Stimulated activated CD4-positive, alpha-beta T cell treated with anti-CD3 and anti-CD28 coated beads, Interleukin-4, amount 100 ng/mL, for 4 hours (primary cell): ENCODE results near the gene PSAPL1.

ENCODE experiments used
- DNase-seq, 2 experiments: peaks; one replicate each; pipeline ENCODE4 v3.0.0-alpha.2; 2020

PSAPL1 gene

GRCh38 chr4:7416745-7417432 lies 17.8 kb downstream of the PSAPL1 start:
- no peak for DNase-seq

DNA sequence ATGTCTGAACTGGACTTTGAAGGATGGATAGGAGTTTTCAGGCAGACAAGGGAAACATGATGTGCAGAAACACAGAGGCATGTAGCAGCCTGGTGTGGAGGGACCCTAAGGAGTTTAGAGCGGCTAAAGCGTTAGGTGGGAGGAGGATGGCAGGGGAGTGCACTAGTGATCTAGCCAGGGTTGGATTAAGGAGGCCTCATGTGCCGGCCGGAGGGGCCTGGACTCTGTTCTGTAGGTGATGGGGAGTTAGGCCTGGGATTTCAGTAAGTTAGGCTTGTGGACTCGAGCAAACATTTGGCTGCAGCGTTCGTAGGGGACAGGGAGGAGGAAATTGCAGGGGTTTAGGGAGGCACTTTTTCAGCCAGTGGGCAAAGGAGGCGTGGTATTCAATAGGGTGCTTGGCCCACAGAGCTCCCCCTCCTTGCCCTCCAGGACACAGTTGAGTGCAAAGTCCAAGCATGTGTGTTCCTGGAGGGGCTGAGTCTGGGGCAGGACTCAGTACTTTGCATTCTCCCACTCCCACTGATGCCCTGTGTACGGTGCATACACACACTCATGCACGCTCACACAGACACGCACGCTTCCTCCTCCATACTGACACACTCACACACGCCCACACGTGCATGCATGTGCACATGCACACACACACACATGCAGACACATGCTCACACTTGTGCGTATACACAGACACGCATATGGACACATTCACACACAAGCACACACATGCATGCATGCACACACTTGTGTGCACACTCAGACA lies 18.6 kb downstream of the PSAPL1 start:
- DNase-seq = no peak

- no peak for DNase-seq
Observed at GRCh38 chr4:7414736-7415510, 19.8 kb downstream of the PSAPL1 start.

DNA sequence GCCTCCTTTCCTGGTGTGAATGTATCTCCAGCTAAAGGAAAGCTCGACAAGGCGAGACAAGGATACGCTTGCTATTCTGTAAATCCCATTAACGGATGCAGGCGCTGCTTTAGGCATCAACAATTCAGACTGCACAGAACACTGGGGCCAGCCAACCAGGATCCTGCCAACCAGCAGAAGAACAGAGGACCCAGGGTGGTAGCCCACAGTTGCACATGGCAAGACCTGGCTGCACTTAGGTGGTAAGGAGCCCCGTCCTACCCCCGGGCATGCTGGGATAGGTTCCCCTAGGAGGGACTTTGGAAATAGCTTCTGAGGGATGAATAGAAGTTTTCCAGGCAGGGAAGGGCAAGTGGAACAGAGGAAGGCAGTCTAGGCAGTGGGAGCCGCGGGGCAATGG lies 20.7 kb downstream of the PSAPL1 start:
- DNase-seq = no peak

- DNase-seq = no peak
Observed at GRCh38 chr4:7412554-7412912, 22.2 kb downstream of the PSAPL1 start.

DNA sequence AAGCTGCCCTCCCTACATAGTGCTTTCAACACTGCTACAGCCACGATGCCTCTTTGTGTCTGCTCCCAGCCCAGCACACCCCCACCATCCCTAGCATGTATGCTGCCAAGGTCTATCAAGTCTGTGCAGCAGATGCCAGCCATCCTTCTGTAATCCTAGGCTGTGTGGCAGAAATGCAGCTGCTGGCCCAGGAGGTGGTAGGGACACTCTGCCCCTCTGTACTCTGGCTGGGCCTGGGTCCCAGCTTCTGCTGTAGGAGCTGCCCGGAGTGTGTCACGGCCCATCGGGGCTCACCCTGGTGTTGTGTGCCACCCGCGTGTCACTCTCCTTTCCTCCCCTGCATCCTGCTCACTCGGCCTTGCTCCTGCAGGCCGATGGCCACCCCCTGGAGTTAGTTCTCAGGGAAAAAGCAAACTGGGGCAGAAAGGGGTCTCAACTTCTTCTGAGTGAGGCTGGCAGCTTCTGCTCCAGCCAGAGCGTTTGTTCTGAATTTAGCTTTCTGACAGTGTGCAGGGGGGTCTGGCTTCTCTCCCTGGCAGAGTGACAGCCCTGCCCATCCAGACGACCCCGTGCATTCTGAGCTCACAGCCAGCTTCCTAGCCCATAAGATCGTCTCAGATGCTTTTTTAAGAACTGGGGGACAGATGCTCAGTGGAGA lies 22.7 kb downstream of the PSAPL1 start:
- no peak for DNase-seq

DNA sequence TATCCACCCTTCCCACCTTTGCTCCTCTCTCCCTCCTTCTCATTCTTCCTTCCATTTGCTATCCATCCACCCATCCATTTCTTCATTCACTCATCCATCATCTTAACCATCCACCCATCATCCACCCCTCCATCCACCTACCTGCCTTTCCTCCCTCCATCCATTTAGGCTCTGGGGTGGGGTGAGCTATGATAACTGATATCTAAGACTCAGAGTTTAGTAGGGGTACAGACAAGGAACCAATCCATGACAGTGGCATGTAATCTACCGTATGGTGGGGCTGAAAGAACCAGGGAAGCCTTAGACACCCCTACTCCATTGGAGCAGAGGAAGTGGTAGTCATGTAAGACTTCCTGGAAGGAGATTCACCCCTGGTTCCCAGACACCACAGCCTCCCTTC lies 23.2 kb downstream of the PSAPL1 start:
- DNase-seq = no peak

DNA sequence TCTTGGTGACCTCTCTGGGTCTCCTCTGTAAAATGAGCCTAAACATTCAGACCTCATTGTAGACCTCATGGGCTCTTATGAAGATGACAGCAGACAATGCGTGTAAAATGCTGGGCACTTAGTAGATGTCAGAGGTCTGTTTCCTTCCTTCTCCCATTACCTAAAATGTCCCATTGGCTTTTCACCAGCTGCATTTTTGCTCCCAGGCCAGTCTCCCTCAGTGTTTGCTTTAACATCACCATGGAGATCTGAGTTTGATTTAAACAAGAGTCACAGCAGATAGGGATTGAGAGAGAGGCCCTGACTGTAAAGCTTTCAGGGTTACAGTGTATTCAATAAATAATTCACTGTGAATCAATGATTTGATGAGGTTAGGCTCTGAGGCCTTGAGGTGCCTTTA lies 24.3 kb downstream of the PSAPL1 start:
- DNase-seq = no peak

- no peak for DNase-seq
Observed at GRCh38 chr4:7408166-7408565, 26.6 kb downstream of the PSAPL1 start.

GRCh38 chr4:7403001-7403400 lies 31.7 kb downstream of the PSAPL1 start:
- DNase-seq = no peak

- no peak for DNase-seq
Observed at GRCh38 chr4:7402526-7402925, 32.2 kb downstream of the PSAPL1 start.

- DNase-seq = no peak
Observed at GRCh38 chr4:7400671-7401298, 33.9 kb downstream of the PSAPL1 start.

GRCh38 chr4:7399440-7400234 lies 35.1 kb downstream of the PSAPL1 start:
- DNase-seq = no peak

DNA sequence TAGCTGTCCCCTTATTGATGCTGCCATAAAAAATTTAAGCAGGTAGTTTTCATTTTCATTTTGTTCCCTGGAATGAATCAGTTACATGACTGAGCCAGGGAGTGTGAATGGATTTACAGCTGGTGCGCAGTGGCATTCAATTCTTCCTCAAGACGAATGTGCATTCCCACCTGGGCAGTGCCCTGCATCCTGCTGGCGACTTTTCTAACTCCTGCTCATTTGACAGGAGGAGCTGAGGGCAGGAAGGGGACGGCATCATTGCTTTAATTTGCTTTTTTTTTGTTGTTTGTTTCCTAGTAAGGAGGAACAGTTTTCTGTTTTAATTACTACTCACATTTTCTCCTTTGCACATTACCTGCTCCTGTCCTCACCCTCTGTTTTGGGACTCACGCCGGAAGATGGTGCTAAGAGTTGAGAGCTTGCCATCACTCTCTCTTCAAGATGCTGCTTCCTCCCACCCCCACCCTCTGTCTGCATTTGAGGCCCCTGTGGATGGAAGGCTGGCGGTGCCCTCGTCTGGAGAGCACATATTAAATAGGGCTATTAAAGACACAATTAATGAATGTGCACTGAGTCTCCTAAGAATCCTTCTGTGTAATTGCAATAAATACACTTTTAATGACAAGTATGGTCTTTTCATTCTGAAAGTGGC lies 35.8 kb downstream of the PSAPL1 start:
- DNase-seq = no peak

GRCh38 chr4:7398104-7398423 lies 36.7 kb downstream of the PSAPL1 start:
- DNase-seq = no peak

- no peak for DNase-seq
Observed at GRCh38 chr4:7397206-7398103, 37.3 kb downstream of the PSAPL1 start.

- DNase-seq = no peak
Observed at GRCh38 chr4:7396186-7396910, 38.4 kb downstream of the PSAPL1 start.

GRCh38 chr4:7395645-7396044 lies 39.1 kb downstream of the PSAPL1 start:
- no peak for DNase-seq

DNA sequence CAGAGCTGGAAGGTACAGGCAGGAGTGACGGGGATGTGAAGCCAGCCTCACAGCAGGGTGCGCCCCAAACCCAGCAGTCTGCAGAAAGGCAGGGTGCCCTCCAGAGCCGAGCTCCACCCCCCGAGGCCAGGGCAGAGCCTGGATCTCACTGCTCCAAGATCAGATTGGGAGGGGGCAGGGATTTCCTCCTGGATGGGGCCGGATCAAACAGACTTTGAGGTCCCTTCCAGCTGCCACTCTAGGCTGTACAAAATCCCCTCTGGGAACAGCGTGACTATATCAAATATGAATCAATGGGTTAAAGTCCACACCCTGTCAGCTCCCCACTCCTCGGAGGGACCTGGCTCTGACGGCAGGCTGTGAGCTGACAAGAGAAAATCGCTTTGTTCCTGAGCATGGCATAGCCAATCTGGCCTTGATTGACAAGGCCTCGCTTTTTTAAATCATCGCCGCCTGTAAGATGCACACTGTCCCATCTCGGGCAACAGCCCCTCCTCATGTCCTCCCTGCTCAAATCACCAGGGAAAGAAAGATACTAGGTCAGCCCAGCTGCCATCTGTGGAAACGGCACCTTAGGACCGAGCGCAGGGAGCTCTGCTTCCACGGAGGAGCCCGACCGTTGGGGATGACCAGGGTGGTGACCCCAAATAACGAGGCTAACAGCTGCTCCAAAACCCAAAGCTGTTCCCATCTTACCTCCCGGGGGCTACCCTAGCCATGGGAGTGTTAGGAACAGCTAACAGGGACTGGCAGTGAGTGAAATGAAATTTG lies 39.9 kb downstream of the PSAPL1 start:
- DNase-seq = no peak
